CD14-positive monocyte (primary cell): ENCODE data around the gene SLC4A8. TPM values are rescaled to one million over a fixed set of nuclear protein-coding genes. Genes with fewer than 3 reads are reported as not detected.

Source experiments
- DNase-seq, 3 donors: peaks; one replicate each; pipeline ENCODE4 v3.0.0-alpha.2; 2011 to 2022
- H2AFZ ChIP-seq: 2 replicates; pipeline ENCODE4 v1.6.0; 2012; ENCODE audit warnings: mild to moderate bottlenecking, low read depth, low read length, inconsistent platforms; ENCODE audit not compliant: insufficient read depth, poor library complexity, severe bottlenecking
- H3K27ac ChIP-seq, 2 donors: 1 replicate in 1 of 2; 2 replicates in 1 of 2; pipeline ENCODE4 v1.5.1; 2012 to 2013; ENCODE audit warnings: low read length in 2 of 2, control low read depth in 1 of 2, inconsistent platforms in 1 of 2, low read depth in 1 of 2, mild to moderate bottlenecking in 1 of 2
- H3K27me3 ChIP-seq, 2 donors: one replicate each; pipeline versions ENCODE4 v1.6.0 to v1.6.1; 2011 to 2013; ENCODE audit warnings: low read length in 2 of 2; ENCODE audit not compliant: control insufficient read depth in 2 of 2, insufficient read depth in 2 of 2
- H3K36me3 ChIP-seq, 2 donors: replicated peaks in 1 of 2; 1 replicate in 1 of 2; 2 replicates in 1 of 2; pipeline versions ENCODE4 v1.5.1 to v1.6.1; 2012 to 2013; ENCODE audit warnings: low read length in 2 of 2, control low read depth in 1 of 2, inconsistent platforms in 1 of 2, mild to moderate bottlenecking in 1 of 2; ENCODE audit not compliant: insufficient read depth in 2 of 2, control insufficient read depth in 1 of 2
- H3K4me1 ChIP-seq, 2 donors: 1 replicate in 1 of 2; 2 replicates in 1 of 2; pipeline versions ENCODE4 v1.5.1 to v1.6.1; 2012 to 2013; ENCODE audit warnings: low read length in 2 of 2, control low read depth in 1 of 2, inconsistent platforms in 1 of 2, mild to moderate bottlenecking in 1 of 2, moderate library complexity in 1 of 2; ENCODE audit not compliant: insufficient read depth in 2 of 2, control insufficient read depth in 1 of 2
- H3K4me2 ChIP-seq: replicated peaks from 2 replicates; pipeline ENCODE3; 2012; ENCODE audit warnings: low read length, moderate library complexity, mild to moderate bottlenecking; ENCODE audit not compliant: poor library complexity, severe bottlenecking; ENCODE audit errors: extremely low read depth
- H3K4me3 ChIP-seq, 3 experiments: fragments of 200-600 bp in 1 of 3; sonication (generic) in 1 of 3; replicated peaks in 1 of 3; 1 replicate in 2 of 3; 2 replicates in 1 of 3; pipeline ENCODE4 v1.5.1; 2011 to 2013; ENCODE audit warnings: low read length in 3 of 3, mild to moderate bottlenecking in 3 of 3, control low read depth in 2 of 3, low read depth in 2 of 3, inconsistent platforms in 1 of 3, moderate library complexity in 1 of 3
- H3K79me2 ChIP-seq: 2 replicates; pipeline ENCODE4 v1.6.0; 2012; ENCODE audit warnings: mild to moderate bottlenecking, control low read depth, inconsistent platforms, low read length, moderate library complexity; ENCODE audit not compliant: insufficient read depth
- H3K9ac ChIP-seq: 2 replicates; pipeline ENCODE4 v1.6.0; 2017; ENCODE audit warnings: low read length, mild to moderate bottlenecking; ENCODE audit not compliant: insufficient read depth, poor library complexity, severe bottlenecking
- H3K9me3 ChIP-seq, 2 donors: replicated peaks in 1 of 2; 1 replicate in 1 of 2; 2 replicates in 1 of 2; pipeline versions ENCODE4 v1.5.1 to v1.6.1; 2012 to 2013; ENCODE audit warnings: low read length in 2 of 2, control low read depth in 1 of 2; ENCODE audit not compliant: control insufficient read depth in 1 of 2, insufficient read depth in 1 of 2
- H4K20me1 ChIP-seq: 2 replicates; pipeline ENCODE4 v1.6.0; 2012; ENCODE audit warnings: mild to moderate bottlenecking, low read length, control low read depth, moderate library complexity; ENCODE audit not compliant: insufficient read depth
- H3K27ac Mint-ChIP-seq, 7 donors: one replicate each; pipeline ENCODE4 v1.8.0; 2020; ENCODE audit warnings: mild to moderate bottlenecking in 7 of 7, mixed read lengths in 7 of 7, moderate library complexity in 6 of 7, inconsistent platforms in 2 of 7
- H3K27me3 Mint-ChIP-seq, 3 donors: one replicate each; pipeline ENCODE4 v1.8.0; 2021 to 2022; ENCODE audit warnings: low read depth in 3 of 3, mild to moderate bottlenecking in 3 of 3, mixed read lengths in 3 of 3, moderate library complexity in 3 of 3, inconsistent platforms in 1 of 3
- H3K36me3 Mint-ChIP-seq, 2 donors: one replicate each; pipeline ENCODE4 v1.8.0; 2020; ENCODE audit warnings: mixed read lengths in 2 of 2, inconsistent platforms in 1 of 2, mild to moderate bottlenecking in 1 of 2
- H3K4me1 Mint-ChIP-seq: one replicate; pipeline ENCODE4 v1.8.0; 2020; ENCODE audit warnings: mild to moderate bottlenecking, mixed read lengths
- H3K4me3 Mint-ChIP-seq, 2 donors: one replicate each; pipeline ENCODE4 v1.8.0; 2020; ENCODE audit warnings: mild to moderate bottlenecking in 2 of 2, mixed read lengths in 2 of 2, moderate library complexity in 1 of 2
- H3K9me3 Mint-ChIP-seq, 7 donors: one replicate each; pipeline ENCODE4 v1.8.0; 2020 to 2022; ENCODE audit warnings: mixed read lengths in 7 of 7, mild to moderate bottlenecking in 6 of 7, moderate library complexity in 6 of 7, inconsistent platforms in 2 of 7
- CTCF ChIP-seq: fragments of 200-600 bp; IDR thresholded peaks from one replicate; pipeline ENCODE4 v1.8.0; 2022; ENCODE audit warnings: antibody characterized with exemption, mild to moderate bottlenecking
- WGBS: methylation state at CpG from one replicate; pipeline ENCODE4 v1.1.5; 2013; ENCODE audit warnings: missing lambda C conversion rate; ENCODE audit not compliant: insufficient coverage; 5-methylcytosine and 5-hydroxymethylcytosine counted together
- intact Hi-C, 2 donors: fragments of 100-400 bp; cut with micrococcal nuclease; formaldehyde crosslinking; loops; one replicate each; pipeline versions ENCODE4 v1.15.0 to v1.15.1; 2023
- polyA plus RNA-seq, 3 donors: library from polyadenylated mRNA; depleted of rRNA in 1 of 3; unstranded in 2 of 3; stranded (reverse) in 1 of 3; fragments of 300-500 nt in 2 of 3; fragments of >200 nt in 1 of 3; fragmentation: Illumina TruSeq in 2 of 3; gene quantifications; 1 replicate in 2 of 3; 2 replicates in 1 of 3; pipeline ENCODE4 v1.2.3, GENCODE V29; 2012 to 2021

SLC4A8 gene
- polyA plus RNA-seq, 3 donors, result 1.9 to 5.4 (median 2.3) TPM

DNA sequence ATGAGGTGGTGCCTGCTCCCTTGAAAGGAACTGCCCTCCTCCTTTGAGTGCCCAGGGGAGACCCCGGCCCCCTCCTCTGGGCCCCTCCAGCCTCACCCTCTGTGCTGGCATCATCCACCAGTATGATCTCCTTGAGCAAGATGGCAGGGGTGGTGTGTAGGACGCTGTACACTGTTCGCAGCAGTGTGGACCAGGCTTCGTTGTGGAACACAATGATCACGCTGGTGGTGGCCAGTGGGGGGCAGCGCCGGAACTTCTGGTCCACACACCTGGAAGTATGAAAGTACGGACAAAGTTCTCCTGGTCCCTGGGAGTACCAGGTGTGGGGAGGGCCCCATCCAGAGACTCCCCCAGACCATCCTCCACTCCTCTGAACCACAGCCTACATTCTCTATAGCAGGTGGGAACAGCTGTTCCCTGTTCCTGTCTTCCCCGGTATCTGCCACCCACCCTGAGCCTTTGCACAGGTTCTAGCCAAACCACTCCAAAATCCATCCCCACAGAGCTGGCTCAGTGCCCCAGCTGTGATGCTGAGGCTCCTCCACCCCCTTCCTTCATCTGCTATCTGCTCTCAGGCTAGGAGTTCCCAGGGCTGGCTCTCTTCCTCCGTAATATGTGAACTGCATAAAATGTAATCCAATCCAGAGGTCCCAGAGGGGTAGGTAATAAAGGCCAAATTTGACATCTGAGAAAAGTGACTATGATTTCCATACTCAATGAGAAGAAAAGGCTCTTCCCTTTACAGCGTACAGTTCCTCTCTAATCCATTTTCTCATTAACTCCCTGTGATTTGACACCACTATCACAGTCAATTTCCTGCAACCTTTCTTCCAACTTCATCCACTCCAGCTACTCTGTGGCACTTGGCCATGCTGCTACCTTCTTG is 47.3 kb upstream of the SLC4A8 start:
- Mint-ChIP-seq H3K4me1 (peaks cover 15% of the 10 kb centered on the region), H3K27me3 (peaks cover 0 to 4% (median 0%) of the 10 kb centered on the region in 3 donors)
- 96% methylated on average over 4 of the region's 11 CpGs for WGBS

GRCh38 chr12:51378749-51379148 is 45.9 kb upstream of the SLC4A8 start:
- Histone ChIP-seq H3K27me3 (no peaks in the 10 kb centered on the region), H3K4me1 (no peaks in the 10 kb centered on the region), H3K4me2 (no peak overlapping the region), H3K79me2 (no peaks in the 10 kb centered on the region), H3K9me3 (no peaks in the 10 kb centered on the region), H3K9ac (no peak overlapping the region), H2AFZ (no peak overlapping the region), H3K4me3 (no peak overlapping the region), H3K36me3 (peaks cover 60 to 96% of the 10 kb centered on the region in 2 donors), H4K20me1 (peaks cover 6% of the 10 kb centered on the region), H3K27ac (no peak overlapping the region)
- Mint-ChIP-seq H3K36me3 (peaks cover 89 to 94% of the 10 kb centered on the region in 2 donors), H3K4me1 (peaks cover 4% of the 10 kb centered on the region), H3K27me3 (peaks cover 0 to 3% (median 0%) of the 10 kb centered on the region in 3 donors), H3K27ac (peak overlapping the region in 1 of 7 donors; percentile 27), H3K9me3 (peaks cover 0 to 7% (median under 1%) of the 10 kb centered on the region in 7 donors), H3K4me3 (no peak overlapping the region)
- DNase-seq, result no peak
- TF ChIP-seq CTCF, result no peak
- WGBS, result no CpG with 5 or more reads among the region's 2 CpGs
- intact Hi-C loops, result no loop called here

More for the DNA sequence above, 47.3 kb upstream of the SLC4A8 start:
- Mint-ChIP-seq H3K27ac (no peak overlapping the region), H3K4me3 (no peak overlapping the region), H3K9me3 (peaks cover 0 to 16% (median 9%) of the 10 kb centered on the region in 7 donors), H3K36me3 (peaks cover 89 to 96% of the 10 kb centered on the region in 2 donors)
- TF ChIP-seq CTCF, result no peak
- Histone ChIP-seq H3K27me3 (no peaks in the 10 kb centered on the region), H3K36me3 (peaks cover 56 to 96% of the 10 kb centered on the region in 2 donors), H4K20me1 (peaks cover 6% of the 10 kb centered on the region), H3K79me2 (no peaks in the 10 kb centered on the region), H3K9ac (no peak overlapping the region), H3K27ac (no peak overlapping the region), H2AFZ (no peak overlapping the region), H3K4me1 (peaks cover 5 to 7% of the 10 kb centered on the region in 2 donors), H3K4me3 (no peak overlapping the region), H3K4me2 (no peak overlapping the region), H3K9me3 (no peaks in the 10 kb centered on the region)
- intact Hi-C loops, result no loop called here
- no peak for DNase-seq
